A172 (cell line): Measurements from ENCODE around the gene TMC1. TPM values are rescaled to one million over a fixed set of nuclear protein-coding genes. Genes with fewer than 3 reads are reported as not detected.

Experiments
- DNase-seq: peaks from one replicate; pipeline ENCODE4 v3.0.0-alpha.2; 2015; ENCODE audit warnings: low spot score
- total RNA-seq: library from RNA; depleted of rRNA; stranded (reverse); fragments of >200 nt; shearing (Covaris generic); gene quantifications from 2 replicates; pipeline ENCODE4 v1.2.3, GENCODE V29; 2014

The TMC1 gene
- total RNA-seq, 1 experiment from 2014 or later, result not detected

DNA sequence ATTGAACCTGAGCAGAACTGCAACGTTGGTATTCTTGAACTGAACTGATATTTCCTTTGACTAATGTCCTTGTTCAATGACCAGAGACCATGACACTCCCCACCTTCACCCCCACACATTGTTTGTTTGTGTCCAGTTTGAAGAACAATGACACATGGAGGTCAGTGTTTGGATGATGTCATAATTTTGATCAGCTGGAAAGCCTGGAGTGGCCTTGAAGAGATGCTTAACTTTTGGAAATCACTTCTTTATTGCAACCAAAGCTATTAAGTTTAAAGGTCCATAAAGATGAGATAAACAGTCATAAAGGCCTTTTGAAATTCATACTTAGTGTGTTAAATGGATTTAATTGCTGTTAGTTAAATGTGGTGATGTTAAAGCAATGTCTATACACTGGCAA, 92.7 kb downstream of the TMC1 start:
- no peak for DNase-seq

DNA sequence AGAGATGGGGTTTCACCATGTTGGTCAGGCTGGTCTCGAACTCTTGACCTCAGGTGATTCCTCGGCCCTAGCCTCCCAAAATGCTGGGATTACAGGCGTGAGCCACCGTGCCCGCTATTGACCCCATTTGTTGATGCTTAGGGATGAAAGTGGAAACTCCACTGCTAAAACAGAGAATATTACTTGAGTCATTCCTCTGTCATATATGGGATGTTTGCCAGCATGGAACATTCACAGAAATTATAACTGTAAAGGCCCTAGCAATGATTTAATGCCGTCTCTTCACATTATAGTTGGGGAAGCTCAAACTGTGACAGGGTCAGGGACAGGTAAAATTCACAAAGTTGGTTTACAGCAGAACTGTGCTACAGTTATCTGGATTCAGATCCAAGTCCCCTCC, 94.5 kb downstream of the TMC1 start:
- DNase-seq, result peak; percentile 20

DNA sequence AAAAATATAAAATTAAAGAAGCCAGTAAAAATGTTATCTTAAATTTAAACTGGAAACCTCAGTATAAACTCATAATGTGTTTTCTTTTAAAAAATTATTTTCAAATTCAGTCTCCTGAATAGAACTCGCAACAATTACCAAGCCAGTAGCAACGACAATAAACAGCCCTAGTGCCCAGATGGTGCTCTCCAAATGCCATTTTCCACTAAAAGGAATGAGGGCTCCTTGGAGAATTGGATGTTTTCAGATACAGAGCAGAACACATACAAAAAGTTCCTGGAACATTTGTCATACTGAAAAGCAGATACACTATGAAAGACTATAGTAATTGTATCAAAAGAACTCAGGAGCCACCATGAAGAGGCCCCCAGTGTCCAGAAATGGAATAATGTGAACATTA, 97.4 kb downstream of the TMC1 start:
- no peak for DNase-seq

DNA sequence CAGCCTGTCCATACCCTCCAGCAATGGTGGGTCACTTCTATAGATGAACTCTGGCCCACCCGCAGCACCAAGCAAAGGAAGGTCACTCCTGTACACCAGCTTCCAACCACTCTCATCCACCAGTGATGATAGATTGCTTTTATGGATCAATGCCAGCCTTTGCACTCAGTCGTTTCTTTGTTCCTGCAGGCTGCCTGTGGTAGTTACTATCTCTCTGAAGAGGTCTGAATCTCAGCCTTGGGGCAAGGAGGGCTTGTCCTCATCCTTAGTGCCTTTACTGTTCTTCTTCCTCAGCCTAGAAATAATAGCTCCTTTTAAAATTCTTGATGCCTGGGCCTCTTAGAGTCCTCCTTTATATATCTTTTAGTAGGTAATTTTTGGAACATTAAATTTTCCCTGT, 100.8 kb downstream of the TMC1 start:
- no peak for DNase-seq

DNA sequence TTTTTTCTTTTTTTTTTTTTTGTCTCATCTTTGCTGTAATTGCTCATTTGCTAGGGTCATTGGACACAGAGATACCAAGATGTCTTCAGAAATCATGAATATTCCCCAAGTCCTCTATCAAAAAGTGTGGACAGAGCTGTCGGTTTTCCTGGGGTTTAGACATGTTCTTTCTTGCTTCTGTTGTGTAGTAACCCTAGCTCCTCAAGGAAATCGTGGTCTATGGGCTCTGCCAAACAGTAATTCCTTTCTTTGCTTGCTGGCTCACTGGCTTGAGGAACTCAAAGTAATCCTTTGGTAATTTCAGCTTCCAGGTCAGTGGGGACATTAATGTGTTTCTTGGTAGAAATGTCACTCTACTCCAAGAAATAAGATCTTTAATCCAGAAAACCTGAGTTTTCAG, 101.7 kb downstream of the TMC1 start:
- DNase-seq, result no peak

DNA sequence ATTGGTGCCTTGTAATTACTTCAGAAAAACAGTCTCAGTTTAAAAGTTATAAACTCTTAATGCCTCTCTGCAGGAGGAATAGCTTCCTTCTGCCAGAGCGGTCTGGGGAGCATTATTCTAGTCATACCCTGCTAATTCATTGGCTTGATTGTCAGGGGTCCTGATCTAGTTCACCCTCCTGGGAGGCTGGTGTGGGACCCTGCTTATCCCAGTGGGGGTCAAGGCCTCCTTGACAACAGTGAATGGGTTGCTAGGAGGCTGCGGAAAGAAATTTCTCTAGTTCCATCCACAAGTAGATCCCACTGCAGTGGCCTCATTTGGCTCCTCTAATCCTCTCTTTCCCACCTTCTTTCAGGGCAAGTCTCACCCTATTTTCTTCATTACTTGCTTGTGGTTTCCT, 105.7 kb downstream of the TMC1 start:
- no peak for DNase-seq

DNA sequence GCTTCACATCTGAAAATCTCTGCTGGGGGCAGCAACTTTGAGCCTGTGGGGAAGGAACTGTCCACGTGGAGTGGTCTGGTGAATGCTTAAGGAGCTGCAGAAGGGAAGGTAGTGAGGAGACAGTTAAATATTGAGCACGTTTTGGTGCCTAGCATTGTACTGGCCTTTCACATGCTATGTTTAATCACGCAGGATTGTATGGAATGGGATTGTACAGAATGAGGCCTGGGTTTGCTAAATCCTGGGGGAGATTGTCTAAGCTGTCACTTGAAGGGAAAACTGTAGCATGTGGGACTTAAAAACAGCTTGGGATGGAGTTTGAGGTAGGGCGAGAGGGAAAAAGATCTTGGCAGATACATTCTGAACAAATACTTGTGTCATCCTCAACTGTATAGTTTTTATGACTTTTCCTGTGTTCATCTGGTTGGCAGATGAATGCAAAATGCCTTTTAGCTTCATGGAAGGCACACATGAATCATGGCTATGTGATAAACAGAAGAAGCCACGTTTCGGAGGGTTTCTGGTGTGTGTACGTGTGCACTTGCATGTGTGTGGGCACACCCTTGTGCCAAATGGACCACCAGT, 106.6 kb downstream of the TMC1 start:
- no peak for DNase-seq

DNA sequence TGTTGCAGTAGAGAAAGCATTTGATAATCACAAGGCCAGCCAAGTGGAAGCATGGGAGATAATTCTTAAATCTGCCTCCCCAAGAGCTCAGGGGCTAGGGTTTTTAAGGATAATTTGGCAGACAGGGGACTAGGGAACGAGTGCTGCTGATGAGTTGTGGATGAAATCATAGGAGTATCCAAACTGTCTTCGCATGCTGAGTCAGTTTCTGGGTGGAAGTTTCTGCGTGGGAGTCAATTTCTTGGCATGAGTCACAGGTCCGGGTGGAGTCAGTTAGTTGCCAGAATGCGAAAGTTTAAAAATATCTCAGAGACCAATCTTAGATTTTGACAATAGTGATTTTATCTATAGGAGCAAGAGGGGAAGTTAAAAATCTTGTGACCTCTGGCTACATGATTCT, 112.6 kb downstream of the TMC1 start:
- DNase-seq, result peak; percentile 26

DNA sequence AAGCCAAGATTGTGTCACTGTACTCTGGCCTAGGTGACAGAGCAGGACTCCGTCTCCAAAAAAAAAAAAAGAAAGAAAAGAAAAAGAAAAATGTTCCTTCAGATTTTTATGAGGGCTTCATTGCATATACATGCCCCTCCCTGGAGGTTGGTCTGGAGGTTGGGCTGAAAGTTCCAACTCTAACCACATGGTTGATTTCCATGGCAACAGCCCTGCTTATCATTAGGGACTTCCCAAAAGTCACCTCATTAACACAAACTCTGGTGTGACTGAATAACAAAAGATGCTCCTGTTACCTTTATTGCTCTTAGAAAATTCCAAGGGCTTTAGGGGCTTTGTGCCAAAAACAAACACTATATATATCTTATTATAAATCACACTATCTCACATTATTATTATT, 113.8 kb downstream of the TMC1 start:
- DNase-seq, result peak; percentile 51

DNA sequence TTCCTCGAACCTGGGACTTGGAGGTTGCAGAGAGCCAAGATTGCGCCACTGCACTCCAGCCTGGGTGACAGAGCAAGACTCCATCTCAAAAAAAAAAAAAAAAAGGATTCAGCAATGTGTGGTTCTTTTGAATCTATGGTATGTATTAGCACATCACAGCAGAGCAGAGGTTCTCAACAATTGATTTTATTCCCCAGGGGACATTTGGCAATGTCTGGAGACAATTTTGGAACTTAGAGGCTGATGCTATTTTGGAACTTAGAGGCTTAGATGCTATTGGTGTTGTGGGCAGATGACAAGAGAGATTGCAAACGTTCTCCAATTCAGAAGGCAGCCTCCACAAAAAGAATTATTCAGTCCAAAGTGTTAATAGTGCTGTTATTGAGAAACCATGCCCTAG, 115.2 kb downstream of the TMC1 start:
- DNase-seq, result no peak

DNA sequence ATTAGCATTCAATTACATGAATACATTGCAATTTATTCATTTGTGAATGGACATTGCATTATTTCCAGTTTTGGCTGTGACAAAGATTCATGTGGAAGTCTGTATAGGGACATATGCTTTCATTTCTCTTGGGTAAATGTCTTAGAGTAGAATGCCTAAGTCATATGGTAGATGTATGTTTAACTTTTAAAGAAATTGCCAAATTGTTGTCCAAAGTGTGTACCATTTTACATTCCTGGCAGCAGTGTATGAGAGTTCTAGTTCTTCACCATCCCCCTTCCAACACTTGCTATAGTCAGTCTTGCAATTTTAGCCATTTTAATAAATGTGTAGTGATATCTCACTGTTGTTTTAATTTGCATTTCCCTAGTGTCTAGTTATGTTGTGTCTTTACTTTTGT, 122.2 kb downstream of the TMC1 start:
- no peak for DNase-seq

DNA sequence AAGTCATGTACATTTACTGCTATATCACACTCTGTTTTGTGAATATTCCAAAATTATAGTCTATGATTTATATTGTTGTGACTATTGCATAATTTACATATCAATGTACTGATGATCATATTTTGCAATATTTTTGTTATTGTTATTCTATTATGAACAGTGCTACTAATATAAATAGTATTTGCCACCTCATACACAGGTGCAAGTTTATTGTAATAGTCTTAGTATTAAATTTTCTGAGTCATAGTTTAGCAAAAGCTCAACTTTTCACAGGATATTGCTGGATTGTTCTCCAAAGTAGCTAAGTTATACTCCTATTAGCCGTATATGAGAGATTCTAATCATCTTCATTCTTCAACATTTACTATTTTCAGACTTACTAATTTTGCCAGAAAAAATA, 124.7 kb downstream of the TMC1 start:
- DNase-seq, result no peak

DNA sequence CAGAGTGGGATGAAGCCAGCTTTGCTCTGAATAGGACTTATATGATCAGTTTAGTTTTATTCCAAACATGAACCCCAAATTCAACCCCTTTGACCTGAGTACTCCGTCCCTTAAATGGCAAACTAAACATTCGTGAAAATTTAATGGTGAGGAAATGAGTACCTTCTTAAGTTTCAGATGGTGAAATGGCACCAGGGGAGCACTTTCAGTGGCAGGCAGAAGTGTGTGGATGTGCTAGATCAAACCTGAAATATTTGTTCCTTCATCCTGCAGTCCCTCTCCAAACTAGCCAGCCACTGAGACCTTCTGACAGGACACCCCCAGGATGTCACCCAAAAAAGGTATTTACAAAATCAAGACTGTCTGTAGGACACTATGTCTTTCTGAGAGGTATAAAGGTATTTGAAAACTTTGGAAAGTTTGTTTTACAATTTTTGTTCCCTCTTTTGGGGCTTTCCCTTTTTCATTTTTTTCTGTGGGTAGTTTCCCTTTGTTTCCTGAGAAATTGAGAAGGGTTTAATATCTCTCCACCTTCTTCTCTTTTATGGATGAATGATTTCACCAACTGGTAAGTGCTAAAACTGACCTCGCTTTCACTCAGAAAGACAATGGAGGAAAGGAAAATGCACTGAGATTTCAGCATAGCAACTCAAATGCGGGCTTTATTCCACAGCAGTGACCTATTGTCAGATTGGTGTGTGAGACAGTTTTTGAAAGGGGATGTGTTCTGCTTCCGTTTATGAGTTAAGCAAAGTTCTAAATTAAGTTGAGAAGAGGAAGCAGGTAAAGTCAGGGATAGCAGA, 127.1 kb downstream of the TMC1 start:
- no peak for DNase-seq

DNA sequence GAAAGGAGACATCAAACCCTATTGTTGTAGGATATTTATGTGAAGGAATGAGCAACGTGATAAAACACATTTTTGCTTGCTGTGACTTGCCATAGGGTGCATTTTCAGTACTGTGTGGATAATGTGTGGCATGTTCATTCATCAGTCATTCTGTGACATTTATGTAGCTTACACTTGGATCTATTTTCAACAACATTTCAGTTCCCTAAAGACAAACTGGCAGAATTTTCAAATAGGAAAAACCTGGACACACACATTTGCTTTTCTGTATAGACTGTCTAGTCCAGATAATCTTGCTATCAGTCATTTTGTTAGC, 127.7 kb downstream of the TMC1 start:
- no peak for DNase-seq

DNA sequence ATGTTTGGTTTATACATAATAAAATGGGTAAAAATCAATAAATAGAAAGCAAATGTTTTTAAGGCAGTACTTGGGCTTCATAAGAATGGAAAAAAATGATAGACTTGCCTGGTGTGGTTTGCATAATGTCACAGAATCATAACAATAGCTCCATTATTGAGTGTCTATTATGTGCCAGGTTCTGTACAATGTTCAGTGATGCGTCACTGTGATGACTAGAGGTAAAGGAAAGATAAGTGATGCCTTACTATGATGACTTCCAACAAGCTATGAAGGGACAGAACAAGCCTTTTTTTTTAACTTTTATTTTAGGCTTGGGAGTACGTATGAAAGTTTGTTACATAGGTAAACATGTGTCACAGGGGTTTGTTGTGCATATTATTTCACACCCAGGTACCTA, 128.8 kb downstream of the TMC1 start:
- DNase-seq, result no peak

DNA sequence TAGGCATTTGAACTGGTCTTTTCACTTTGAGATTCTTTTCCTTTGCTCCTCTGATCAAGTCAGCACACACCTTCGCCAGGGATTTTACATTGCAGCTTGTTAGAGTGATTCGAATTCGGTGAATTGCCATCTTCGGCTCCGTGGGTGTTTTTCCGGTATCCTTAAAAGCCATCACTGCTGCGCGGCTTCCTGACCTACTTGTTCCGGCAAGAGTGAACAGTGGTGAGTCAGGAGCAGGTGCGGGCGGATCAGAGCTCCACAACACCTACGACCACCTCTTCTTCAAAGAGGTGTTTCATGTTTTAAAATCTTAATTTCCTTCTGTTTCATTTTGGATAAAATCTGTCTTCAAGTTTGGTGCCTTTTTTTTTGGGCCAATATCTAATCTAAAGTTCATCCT, 134.6 kb downstream of the TMC1 start:
- no peak for DNase-seq

DNA sequence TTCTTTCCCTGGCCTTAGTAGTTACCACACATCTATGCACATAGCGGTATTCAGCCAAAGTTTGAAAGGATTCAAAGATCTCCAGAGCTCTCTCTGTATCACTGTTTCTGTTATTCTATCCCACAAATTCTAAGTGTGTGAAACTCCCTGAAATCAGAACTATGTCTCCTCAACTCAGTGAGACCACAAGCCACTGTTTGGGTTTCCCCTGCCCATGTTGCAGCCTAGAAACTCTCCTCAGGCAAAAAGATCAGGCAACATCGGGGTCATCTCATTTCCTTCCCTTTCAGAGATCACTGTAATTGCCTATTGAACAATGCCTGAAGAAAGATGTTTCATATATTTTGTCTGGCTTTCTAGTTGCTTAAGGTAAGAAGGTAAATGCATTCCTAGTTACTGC, 135.6 kb downstream of the TMC1 start:
- no peak for DNase-seq

DNA sequence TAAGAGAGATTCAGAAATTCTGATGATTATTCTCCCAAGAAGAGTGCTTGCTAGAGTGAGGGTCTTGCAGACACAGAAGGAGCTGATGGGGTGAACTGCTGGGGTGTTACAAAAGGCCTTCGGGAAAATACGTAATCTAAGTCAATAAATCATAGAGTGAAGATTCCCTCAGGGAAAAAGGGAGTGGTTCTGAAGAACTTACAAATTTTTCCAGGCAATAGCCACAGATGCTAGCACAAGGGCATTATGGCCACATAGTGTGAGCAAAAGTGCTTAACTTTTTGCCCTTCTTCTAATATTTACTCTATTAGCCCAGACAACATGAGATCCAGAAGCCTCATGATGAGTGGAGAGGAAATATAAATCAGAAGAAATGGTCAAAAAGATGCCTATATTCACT, 137.3 kb downstream of the TMC1 start:
- no peak for DNase-seq

DNA sequence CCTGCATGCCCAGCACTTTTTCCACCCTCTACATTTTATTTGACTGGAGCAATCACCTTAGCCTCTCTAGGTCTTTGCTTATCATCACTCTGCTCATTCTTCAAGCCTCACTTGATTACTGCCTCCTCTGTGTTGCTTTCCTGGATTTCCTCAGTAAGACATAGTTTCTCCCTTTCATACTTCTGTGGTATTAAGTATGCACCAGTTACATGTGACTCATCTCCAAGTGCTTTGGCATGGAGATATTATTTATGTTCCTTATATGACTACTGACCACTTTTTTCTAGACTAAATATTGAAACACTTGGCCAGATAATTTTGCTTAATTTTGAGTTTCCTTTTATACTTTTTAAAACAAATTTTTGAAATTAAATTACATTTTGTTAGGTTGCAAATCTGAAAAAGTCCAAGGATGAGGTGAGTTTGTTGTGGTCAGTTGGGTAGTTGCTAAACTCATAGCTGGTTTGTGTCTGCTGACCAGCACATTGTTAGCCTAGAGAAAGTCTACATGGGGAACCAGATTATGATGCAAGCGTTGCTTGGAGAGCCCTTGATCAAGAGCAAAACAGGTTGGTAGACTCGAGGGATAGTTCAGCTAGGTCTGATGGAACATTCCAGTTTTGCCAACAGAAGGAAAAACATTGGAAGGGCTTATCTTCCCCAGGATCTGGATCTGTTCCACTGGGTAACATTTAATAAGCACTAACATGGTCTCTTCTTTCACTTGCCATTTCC, 140.2 kb downstream of the TMC1 start:
- DNase-seq, result no peak

DNA sequence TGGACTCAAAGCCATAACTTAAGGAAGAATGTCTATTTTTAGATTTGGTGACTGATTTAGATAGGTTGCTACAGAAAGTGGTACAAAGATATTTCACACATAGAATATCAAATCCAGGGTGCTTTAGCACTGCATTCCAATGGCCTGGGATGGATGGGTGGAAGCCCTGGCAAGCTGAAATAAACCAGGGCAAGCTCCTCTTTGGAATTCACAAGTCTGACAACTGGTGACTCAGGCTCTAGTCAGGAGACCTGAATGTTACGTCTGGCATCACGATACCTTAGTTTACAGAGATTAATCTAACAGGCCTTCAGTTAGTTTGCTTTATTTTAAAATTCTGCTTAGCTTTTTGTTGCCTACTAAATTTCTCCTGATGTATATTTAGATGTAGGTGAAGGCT, 144.0 kb downstream of the TMC1 start:
- peak; percentile 12 for DNase-seq

DNA sequence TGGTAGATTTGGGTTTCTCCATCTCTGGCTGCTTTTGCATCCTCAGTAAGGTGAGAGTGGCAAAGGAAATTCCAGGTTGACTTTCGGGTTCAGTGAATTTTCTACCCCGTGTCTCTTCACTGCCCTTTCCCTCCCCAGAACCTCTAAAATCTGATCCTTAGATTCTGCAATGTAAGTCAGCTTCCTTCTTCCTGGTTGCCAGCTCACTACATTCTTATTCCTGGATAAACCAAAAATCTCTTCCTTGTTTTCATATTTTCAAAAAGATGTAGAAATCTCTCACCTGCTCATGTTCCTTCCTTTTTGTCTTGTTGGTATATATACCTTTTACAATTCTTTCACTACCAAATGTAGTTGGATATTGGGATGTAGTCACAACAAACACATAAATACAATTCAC, 145.8 kb downstream of the TMC1 start:
- no peak for DNase-seq

DNA sequence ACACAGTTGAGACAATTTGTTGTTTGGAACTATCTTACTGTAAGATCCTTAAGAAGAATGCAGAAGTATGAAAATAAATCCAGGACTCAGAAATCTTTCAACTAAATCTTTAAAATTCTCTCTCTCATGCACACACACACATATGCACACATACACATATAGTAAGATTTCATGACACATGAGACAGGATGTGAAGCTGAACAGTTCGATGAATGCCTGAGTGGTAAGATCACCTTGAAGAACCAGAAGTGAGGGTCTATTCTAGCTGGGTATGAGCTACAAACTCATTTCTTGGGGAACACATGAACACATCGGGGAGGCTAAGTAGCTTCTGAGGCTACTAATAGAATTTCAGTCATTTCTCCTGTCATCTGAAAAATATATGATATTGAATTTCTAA, 153.6 kb downstream of the TMC1 start:
- DNase-seq, result no peak

DNA sequence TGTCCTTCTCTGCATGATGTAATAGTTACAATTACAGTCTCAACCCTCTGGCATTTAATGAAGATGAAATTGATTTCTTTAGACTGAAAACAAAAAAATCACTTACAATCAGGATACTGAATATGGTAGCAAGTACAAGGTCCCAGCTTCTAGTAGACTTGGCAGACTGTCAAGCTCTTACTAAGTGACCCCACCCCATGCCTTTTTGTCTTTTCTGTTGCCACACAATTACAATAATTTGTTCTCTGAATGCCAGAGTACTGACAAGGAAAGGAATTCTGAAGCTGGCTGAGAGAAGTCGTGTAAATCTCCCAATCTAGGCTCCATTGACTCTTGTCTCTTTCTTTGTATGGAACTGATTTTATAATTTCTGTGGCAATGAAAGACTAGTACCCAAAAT, 154.2 kb downstream of the TMC1 start:
- DNase-seq, result no peak
